ENCODE results near the gene LPCAT3. TPM values are rescaled to one million over a fixed set of nuclear protein-coding genes. Genes with fewer than 3 reads are reported as not detected.

The LPCAT3 gene
- total RNA-seq, 4 donors from 2014 or later = 27.5 to 46.3 (median 32.7) TPM

GRCh38 chr12:7047306-7047705 lies 29.0 kb upstream of the LPCAT3 start:
- H3K4me3 ChIP-seq = no peak overlapping the region
- no peaks in the 10 kb centered on the region for H3K9me3 ChIP-seq
- DNase-seq = no peak
- H3K27me3 ChIP-seq = no peaks in the 10 kb centered on the region
- no peak for TF ChIP-seq POLR2A (IDR thresholded peaks at IDR 0.05)
- TF ChIP-seq CTCF (IDR thresholded peaks at IDR 0.05) = no peak
- no peak overlapping the region for H3K27ac ChIP-seq
- intact Hi-C loops (cut with DNase I) = no loop called here
- H3K36me3 ChIP-seq = no peaks in the 10 kb centered on the region
- 64 to 69% methylated on average over 4 to 5 of the region's 5 CpGs for WGBS, 2 donors
- peaks cover 0 to 5% (median 0%) of the 10 kb centered on the region in 3 donors for H3K4me1 ChIP-seq

GRCh38 chr12:7046383-7047105 lies 28.3 kb upstream of the LPCAT3 start:
- TF ChIP-seq CTCF (IDR thresholded peaks at IDR 0.05) = no peak
- no peak for TF ChIP-seq POLR2A (IDR thresholded peaks at IDR 0.05)
- H3K27ac ChIP-seq = no peak overlapping the region
- intact Hi-C loops (cut with DNase I) = no loop called here
- WGBS, 2 donors = 74 to 79% methylated on average over 4 of the region's 5 CpGs
- H3K4me3 ChIP-seq = no peak overlapping the region
- no peaks in the 10 kb centered on the region for H3K36me3 ChIP-seq
- H3K27me3 ChIP-seq = no peaks in the 10 kb centered on the region
- H3K9me3 ChIP-seq = no peaks in the 10 kb centered on the region
- H3K4me1 ChIP-seq = peaks cover 0 to 5% (median 0%) of the 10 kb centered on the region in 3 donors
- no peak for DNase-seq

DNA sequence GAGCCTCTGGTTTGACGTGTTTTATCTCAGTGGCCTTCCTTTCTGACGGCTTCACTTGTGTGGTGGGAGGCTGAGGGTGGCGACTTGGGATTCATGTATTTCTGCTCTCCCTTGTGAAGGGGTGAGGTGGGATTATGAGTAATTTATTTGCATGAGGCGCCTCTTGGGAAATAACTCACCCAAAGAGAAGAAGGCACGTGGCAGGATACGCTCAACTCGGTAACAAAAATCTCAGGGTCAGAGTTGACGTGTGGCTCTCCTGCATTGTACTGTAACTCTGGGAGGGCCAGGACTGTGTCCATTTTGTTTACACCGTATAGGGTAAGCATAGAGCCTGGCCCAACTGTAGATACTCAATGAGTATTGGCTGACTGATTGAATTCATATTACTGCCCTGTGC lies 27.6 kb upstream of the LPCAT3 start:
- no peak for DNase-seq
- Histone ChIP-seq H3K4me1 (peaks cover 0 to 5% (median 0%) of the 10 kb centered on the region in 3 donors), H3K4me3 (no peak overlapping the region), H3K27ac (no peak overlapping the region), H3K27me3 (no peaks in the 10 kb centered on the region), H3K9me3 (no peaks in the 10 kb centered on the region), H3K36me3 (no peaks in the 10 kb centered on the region)
- intact Hi-C loops (cut with DNase I) = no loop called here
- TF ChIP-seq CTCF (IDR thresholded peaks at IDR 0.05) = no peak
- TF ChIP-seq POLR2A (IDR thresholded peaks at IDR 0.05) = no peak
- WGBS, 2 donors = 75 to 87% methylated on average over 9 of the region's 9 CpGs

DNA sequence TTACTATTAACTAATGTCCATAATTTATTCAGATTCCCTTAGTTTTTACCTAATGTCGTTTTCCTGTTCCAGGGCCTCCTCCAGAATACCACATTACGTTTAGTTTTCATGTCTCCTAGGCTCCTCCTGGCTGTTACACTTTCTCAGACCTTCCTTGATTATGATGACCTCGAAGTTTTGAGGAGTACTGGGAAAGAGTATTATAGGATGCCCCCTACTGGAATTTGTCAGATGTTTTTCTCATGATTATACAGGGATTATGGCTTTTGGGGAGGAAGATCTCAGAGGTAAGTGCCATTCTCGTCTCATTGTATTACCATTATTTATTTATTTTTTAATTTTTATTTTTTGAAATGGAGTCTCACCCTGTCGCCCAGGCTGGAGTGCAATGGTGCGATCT lies 24.6 kb upstream of the LPCAT3 start:
- H3K27me3 ChIP-seq = no peaks in the 10 kb centered on the region
- no peak overlapping the region for H3K27ac ChIP-seq
- H3K4me1 ChIP-seq = peaks cover 0 to 17% (median 4%) of the 10 kb centered on the region in 3 donors
- peak in 5 of 6 experiments; percentile 37 to 61 (median 53) for TF ChIP-seq CTCF (IDR thresholded peaks at IDR 0.05)
- no peak for TF ChIP-seq POLR2A (IDR thresholded peaks at IDR 0.05)
- no peaks in the 10 kb centered on the region for H3K9me3 ChIP-seq
- DNase-seq = no peak
- H3K4me3 ChIP-seq = no peak overlapping the region
- intact Hi-C loops (cut with DNase I) = no loop called here
- WGBS, 2 donors = 36 to 37% methylated on average over 6 of the region's 6 CpGs
- no peaks in the 10 kb centered on the region for H3K36me3 ChIP-seq

- no peaks in the 10 kb centered on the region for H3K9me3 ChIP-seq
- H3K27ac ChIP-seq = no peak overlapping the region
- intact Hi-C loops (cut with DNase I) = no loop called here
- no peaks in the 10 kb centered on the region for H3K27me3 ChIP-seq
- no peak for TF ChIP-seq POLR2A (IDR thresholded peaks at IDR 0.05)
- TF ChIP-seq CTCF (IDR thresholded peaks at IDR 0.05) = no peak
- no peak overlapping the region for H3K4me3 ChIP-seq
- H3K36me3 ChIP-seq = no peaks in the 10 kb centered on the region
- peaks cover 0 to 13% (median 4%) of the 10 kb centered on the region in 3 donors for H3K4me1 ChIP-seq
- 16 to 35% methylated on average over 8 to 10 of the region's 10 CpGs for whole genome bisulfite sequencing, 2 donors
- DNase-seq = no peak
Observed at GRCh38 chr12:7039403-7039802, 21.1 kb upstream of the LPCAT3 start.
